Forelimb muscle (tissue), 1 donor: ENCODE data around the gene LPCAT2. TPM values are rescaled to one million over a fixed set of nuclear protein-coding genes. Genes with fewer than 3 reads are reported as not detected.

Source experiments
- DNase-seq: peaks from one replicate; pipeline ENCODE4 v3.0.0-alpha.2; 2013; ENCODE audit warnings: low read depth
- polyA plus RNA-seq: library from polyadenylated mRNA; unstranded; fragments of 120-200 nt; gene quantifications from one replicate; pipeline ENCODE4 v1.2.1, GENCODE V29; 2013; ENCODE audit not compliant: insufficient read length

The LPCAT2 gene
- polyA plus RNA-seq, 1 donor, result 21.8 TPM

GRCh38 chr16:55502801-55503366, 6.0 kb upstream of the LPCAT2 start:
- DNase-seq, result peak; percentile 89

- no peak for DNase-seq
Observed at GRCh38 chr16:55503726-55504550, 4.9 kb upstream of the LPCAT2 start.

- DNase-seq, result no peak
Observed at GRCh38 chr16:55505333-55506015, 3.4 kb upstream of the LPCAT2 start.

GRCh38 chr16:55506083-55506482, 2.8 kb upstream of the LPCAT2 start:
- DNase-seq, result no peak

GRCh38 chr16:55506708-55507107, 2.2 kb upstream of the LPCAT2 start:
- no peak for DNase-seq

GRCh38 chr16:55508271-55508921, 476 bp upstream of the LPCAT2 start:
- no peak for DNase-seq

- DNase-seq, result no peak
Observed at GRCh38 chr16:55510185-55510805, 1.4 kb downstream of the LPCAT2 start.

GRCh38 chr16:55512941-55513340, 4.1 kb downstream of the LPCAT2 start:
- no peak for DNase-seq

- no peak for DNase-seq
Observed at GRCh38 chr16:55513616-55514015, 4.7 kb downstream of the LPCAT2 start.

- DNase-seq, result no peak
Observed at GRCh38 chr16:55515111-55515510, 6.2 kb downstream of the LPCAT2 start.

- DNase-seq, result no peak
Observed at GRCh38 chr16:55521792-55522191, 12.9 kb downstream of the LPCAT2 start.

GRCh38 chr16:55526441-55526840, 17.6 kb downstream of the LPCAT2 start:
- DNase-seq, result no peak

GRCh38 chr16:55527885-55528284, 19.0 kb downstream of the LPCAT2 start:
- DNase-seq, result no peak

GRCh38 chr16:55529018-55529417, 20.1 kb downstream of the LPCAT2 start:
- peak; percentile 77 for DNase-seq

GRCh38 chr16:55530316-55530856, 21.5 kb downstream of the LPCAT2 start:
- no peak for DNase-seq

- no peak for DNase-seq
Observed at GRCh38 chr16:55532227-55532626, 23.4 kb downstream of the LPCAT2 start.

GRCh38 chr16:55534756-55535155, 25.9 kb downstream of the LPCAT2 start:
- DNase-seq, result no peak

- DNase-seq, result no peak
Observed at GRCh38 chr16:55539049-55539448, 30.2 kb downstream of the LPCAT2 start.

- peak; percentile 60 for DNase-seq
Observed at GRCh38 chr16:55539488-55539887, 30.6 kb downstream of the LPCAT2 start.

GRCh38 chr16:55540221-55540620, 31.3 kb downstream of the LPCAT2 start:
- DNase-seq, result no peak

GRCh38 chr16:55542459-55543082, 33.7 kb downstream of the LPCAT2 start:
- DNase-seq, result no peak
